Stomach smooth muscle (tissue), 2 donors: ENCODE results near the gene CBL.
"Not testable (repeated sequence)": the region's sequence is repeated elsewhere in the genome, so short reads cannot be mapped to it uniquely, and the experiment has no call there.

ENCODE experiments used
- H3K27ac ChIP-seq: one replicate; pipeline ENCODE4 v1.7.0; 2013; ENCODE audit warnings: mild to moderate bottlenecking, low read length, inconsistent platforms
- H3K27me3 ChIP-seq, 2 donors: one replicate each; pipeline ENCODE4 v1.7.0; 2013; ENCODE audit warnings: low read length in 2 of 2; ENCODE audit not compliant: insufficient read depth in 2 of 2, control insufficient read depth in 1 of 2
- H3K36me3 ChIP-seq, 2 donors: one replicate each; pipeline ENCODE4 v1.7.0; 2013; ENCODE audit warnings: low read length in 2 of 2; ENCODE audit not compliant: control insufficient read depth in 2 of 2, insufficient read depth in 2 of 2
- H3K4me1 ChIP-seq: one replicate; pipeline ENCODE4 v1.7.0; 2013; ENCODE audit warnings: low read length; ENCODE audit not compliant: control insufficient read depth, insufficient read depth
- H3K4me3 ChIP-seq, 2 donors: one replicate each; pipeline ENCODE4 v1.7.0; 2013; ENCODE audit warnings: low read length in 2 of 2
- H3K9ac ChIP-seq, 2 donors: one replicate each; pipeline ENCODE4 v1.7.0; 2013; ENCODE audit warnings: low read length in 2 of 2, mild to moderate bottlenecking in 1 of 2
- H3K9me3 ChIP-seq, 2 donors: one replicate each; pipeline ENCODE4 v1.7.0; 2013; ENCODE audit warnings: low read length in 2 of 2; ENCODE audit not compliant: control insufficient read depth in 2 of 2
- donor health status: healthy.
- donor health status: Pancreatic carcinoma.

Gene CBL

DNA sequence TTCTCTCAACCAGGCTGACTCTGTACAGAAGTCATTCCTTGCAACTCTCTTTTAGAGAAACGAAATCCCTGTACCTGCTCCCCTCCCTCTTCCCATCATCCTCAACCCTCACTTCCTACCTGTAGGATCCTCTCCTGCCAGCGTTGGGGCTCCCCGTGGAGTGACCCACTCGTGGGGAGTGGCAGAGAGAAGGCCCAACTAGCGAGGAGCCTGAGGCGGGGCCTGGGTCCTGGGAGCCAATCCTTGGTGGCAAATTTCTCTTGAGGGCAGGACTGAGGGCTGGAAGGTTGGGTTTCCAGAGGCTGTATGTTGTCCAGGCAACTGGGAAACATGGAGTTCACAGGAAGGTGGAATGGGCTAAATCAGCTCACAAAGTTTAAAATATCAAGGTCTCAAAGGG is 10.5 kb upstream of the CBL start:
- Histone ChIP-seq H3K4me1 (peaks cover 3% of the 10 kb centered on the region), H3K9me3 (no peaks in the 10 kb centered on the region), H3K4me3 (no peak overlapping the region), H3K27ac (no peak overlapping the region), H3K36me3 (no peaks in the 10 kb centered on the region), H3K27me3 (no peaks in the 10 kb centered on the region), H3K9ac (no peak overlapping the region)

GRCh38 chr11:119196833-119197483 is 9.2 kb upstream of the CBL start:
- Histone ChIP-seq H3K4me1 (peaks cover 3% of the 10 kb centered on the region), H3K9me3 (no peaks in the 10 kb centered on the region), H3K27me3 (no peaks in the 10 kb centered on the region), H3K4me3 (no peak overlapping the region), H3K9ac (no peak overlapping the region), H3K27ac (no peak overlapping the region), H3K36me3 (no peaks in the 10 kb centered on the region)

- H3K27ac ChIP-seq = no peak overlapping the region
- peaks cover 3% of the 10 kb centered on the region for H3K4me1 ChIP-seq
- no peaks in the 10 kb centered on the region for H3K27me3 ChIP-seq
- no peaks in the 10 kb centered on the region for H3K9me3 ChIP-seq
- H3K36me3 ChIP-seq = no peaks in the 10 kb centered on the region
- H3K4me3 ChIP-seq = no peak overlapping the region
- H3K9ac ChIP-seq = no peak overlapping the region
These were observed 7.2 kb upstream of the CBL start for GRCh38 chr11:119198925-119199324.

GRCh38 chr11:119201236-119201635 is 4.9 kb upstream of the CBL start:
- not testable (repeated sequence) for H3K4me1 ChIP-seq, H3K4me3 ChIP-seq, H3K36me3 ChIP-seq, H3K27me3 ChIP-seq, H3K9ac ChIP-seq, H3K27ac ChIP-seq, H3K9me3 ChIP-seq

DNA sequence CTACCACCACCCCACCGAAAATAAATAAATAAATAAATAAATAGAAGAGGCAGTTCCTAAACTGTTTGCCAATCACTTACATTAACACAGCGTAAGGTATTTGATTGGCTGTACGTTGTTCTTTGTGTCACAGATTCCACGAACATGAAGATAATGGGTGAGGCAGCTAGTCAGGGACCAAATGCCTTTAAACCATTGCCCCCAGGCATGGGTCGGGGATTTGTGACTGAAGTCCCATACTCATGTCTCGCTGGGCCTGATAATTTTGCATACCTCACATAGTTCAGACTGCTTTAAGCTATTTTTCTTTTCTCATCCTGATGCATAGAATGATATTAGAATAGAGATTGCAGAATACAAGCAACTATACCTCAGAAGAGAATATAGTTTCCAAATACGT is 3.6 kb upstream of the CBL start:
- Histone ChIP-seq H3K36me3 (no peaks in the 10 kb centered on the region), H3K27me3 (no peaks in the 10 kb centered on the region), H3K4me3 (no peak overlapping the region), H3K9me3 (no peaks in the 10 kb centered on the region), H3K27ac (no peak overlapping the region), H3K9ac (no peak overlapping the region), H3K4me1 (peaks cover 7% of the 10 kb centered on the region)

- Histone ChIP-seq H3K9me3 (no peaks in the 10 kb centered on the region), H3K27me3 (no peaks in the 10 kb centered on the region), H3K36me3 (no peaks in the 10 kb centered on the region), H3K4me1 (peaks cover 9% of the 10 kb centered on the region), H3K4me3 (no peak overlapping the region), H3K27ac (no peak overlapping the region), H3K9ac (no peak overlapping the region)
These were observed 2.1 kb upstream of the CBL start for GRCh38 chr11:119204066-119204465.

- Histone ChIP-seq H3K27me3 (no peaks in the 10 kb centered on the region), H3K9ac (no peak overlapping the region), H3K4me1 (peaks cover 11% of the 10 kb centered on the region), H3K27ac (peak overlapping the region; percentile 76), H3K36me3 (no peaks in the 10 kb centered on the region), H3K9me3 (no peaks in the 10 kb centered on the region), H3K4me3 (peak overlapping the region in 1 of 2 donors; percentile 86)
These were observed 1.1 kb upstream of the CBL start for GRCh38 chr11:119205080-119205479.

DNA sequence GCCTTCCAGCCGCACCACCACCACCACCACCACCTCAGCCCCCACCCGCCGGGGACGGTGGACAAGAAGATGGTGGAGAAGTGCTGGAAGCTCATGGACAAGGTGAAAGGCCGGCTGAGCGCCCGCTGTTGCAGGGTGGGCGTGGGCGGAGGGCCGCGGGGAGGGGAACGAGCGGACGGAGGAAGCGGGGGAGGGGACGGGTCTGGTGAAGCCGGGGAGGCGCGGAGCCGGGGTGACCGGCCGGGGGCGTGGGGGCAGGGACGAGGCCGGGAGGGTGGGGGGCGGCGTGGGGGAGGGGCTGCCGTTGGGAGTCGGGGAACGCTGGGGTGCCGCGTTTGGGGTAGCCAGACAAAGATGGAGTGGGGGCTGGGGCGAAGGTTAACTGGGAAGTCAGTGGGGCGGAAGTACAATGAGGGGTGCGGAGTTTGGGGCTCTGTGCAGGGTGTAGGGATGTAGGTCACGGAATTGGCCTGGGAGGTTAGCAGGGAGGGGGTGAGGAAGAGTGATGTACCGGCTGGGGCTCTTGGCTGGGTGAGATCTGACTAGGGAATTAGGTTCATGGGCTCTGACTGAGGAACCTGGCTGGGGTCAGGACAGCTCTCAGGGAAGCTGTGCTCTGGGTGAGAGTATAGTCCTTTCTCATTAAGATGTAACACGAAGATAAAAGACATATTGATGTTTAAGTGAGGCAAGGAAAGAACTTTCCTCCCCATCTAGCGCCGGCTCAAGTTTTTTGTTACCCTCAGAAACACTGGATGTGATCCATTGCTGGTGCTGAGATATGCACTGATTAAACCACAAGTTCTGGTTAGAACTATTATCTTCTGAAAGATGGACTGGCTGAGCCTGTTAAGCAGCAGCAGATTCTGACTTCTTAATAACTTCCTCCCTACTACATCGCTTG is 624 bp downstream of the CBL start:
- peaks cover 12% of the 10 kb centered on the region for H3K4me1 ChIP-seq
- peak overlapping the region; percentile 73 to 78 for H3K9ac ChIP-seq
- H3K27ac ChIP-seq = peak overlapping the region; percentile 76
- H3K36me3 ChIP-seq = no peaks in the 10 kb centered on the region
- H3K9me3 ChIP-seq = no peaks in the 10 kb centered on the region
- H3K4me3 ChIP-seq = peak overlapping the region; percentile 86 to 88
- H3K27me3 ChIP-seq = no peaks in the 10 kb centered on the region

DNA sequence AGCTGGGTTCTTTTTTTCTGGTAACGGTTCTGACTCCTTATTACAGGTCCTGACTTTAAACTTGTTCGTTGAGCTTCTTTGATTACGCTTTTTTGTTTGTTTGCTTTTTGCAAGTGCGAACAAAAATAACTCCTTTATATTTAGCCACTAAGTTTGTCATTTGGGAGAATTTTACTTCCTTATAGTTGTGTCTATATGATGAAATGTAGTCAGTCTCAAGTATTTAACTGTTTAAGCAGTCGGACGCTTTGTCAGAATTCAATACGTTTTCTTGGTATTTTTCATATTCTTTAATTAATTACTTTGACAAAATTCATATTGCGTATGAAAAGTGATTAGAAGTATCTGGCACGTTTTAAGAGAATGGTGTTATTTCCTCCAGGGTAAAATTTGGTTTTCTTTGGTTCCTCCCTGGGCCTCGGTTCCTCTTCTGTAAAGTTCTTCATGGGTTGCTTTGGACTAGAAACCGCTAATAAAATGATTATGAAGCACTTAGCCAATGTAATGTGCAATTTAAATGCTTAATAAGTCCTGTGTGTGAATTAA is 1.3 kb downstream of the CBL start:
- Histone ChIP-seq H3K9ac (peak overlapping the region; percentile 73 to 75), H3K9me3 (no peaks in the 10 kb centered on the region), H3K4me3 (peak overlapping the region; percentile 86 to 88), H3K4me1 (peaks cover 12% of the 10 kb centered on the region), H3K27me3 (no peaks in the 10 kb centered on the region), H3K27ac (no peak overlapping the region), H3K36me3 (no peaks in the 10 kb centered on the region)

- no peak overlapping the region for H3K9ac ChIP-seq
- no peaks in the 10 kb centered on the region for H3K9me3 ChIP-seq
- H3K4me3 ChIP-seq = no peak overlapping the region
- no peak overlapping the region for H3K27ac ChIP-seq
- H3K36me3 ChIP-seq = no peaks in the 10 kb centered on the region
- no peaks in the 10 kb centered on the region for H3K27me3 ChIP-seq
- peaks cover 12% of the 10 kb centered on the region for H3K4me1 ChIP-seq
These were observed 3.0 kb downstream of the CBL start for GRCh38 chr11:119209186-119209585.

DNA sequence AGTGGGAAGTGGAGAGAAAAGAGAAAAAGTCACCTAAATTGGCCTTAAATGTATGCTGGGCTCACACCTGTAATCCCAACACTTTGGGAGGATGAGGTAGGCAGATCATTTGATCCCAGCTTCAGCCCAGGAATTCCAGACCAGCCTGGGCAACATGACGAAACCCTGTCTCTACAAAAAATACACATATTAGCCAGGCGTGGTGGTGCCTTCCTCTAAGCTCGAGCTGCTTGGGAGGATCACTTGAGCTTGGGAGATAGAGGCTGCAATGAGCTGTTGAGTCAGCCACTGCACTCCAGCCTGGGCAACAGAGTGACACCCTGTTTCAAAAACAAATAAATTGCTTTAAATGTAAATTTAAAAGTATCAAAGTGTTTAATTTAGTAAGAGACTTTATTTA is 3.9 kb downstream of the CBL start:
- Histone ChIP-seq H3K36me3 (no peaks in the 10 kb centered on the region), H3K27ac (no peak overlapping the region), H3K27me3 (no peaks in the 10 kb centered on the region), H3K4me1 (peaks cover 12% of the 10 kb centered on the region), H3K9ac (no peak overlapping the region), H3K9me3 (no peaks in the 10 kb centered on the region), H3K4me3 (no peak overlapping the region)
